HEK293T (cell line): ENCODE results near the gene NFXL1.

Source experiments
- BHLHE40 ChIP-seq: fragments of 450-650 bp; IDR thresholded peaks from 2 replicates; pipeline ENCODE4 v1.6.1; 2016; ENCODE audit warnings: mild to moderate bottlenecking, moderate library complexity, borderline replicate concordance
- CTBP1 ChIP-seq: fragments of 450-650 bp; IDR thresholded peaks from 2 replicates; pipeline ENCODE4 v1.6.1; 2016; ENCODE audit warnings: borderline replicate concordance
- ELF4 ChIP-seq: fragments of 450-650 bp; IDR thresholded peaks from 2 replicates; pipeline ENCODE4 v1.6.1; 2017; ENCODE audit warnings: antibody characterized with exemption
- FOXA1 ChIP-seq: fragments of 450-650 bp; IDR thresholded peaks from 2 replicates; pipeline ENCODE4 v1.6.1; 2016; ENCODE audit warnings: mild to moderate bottlenecking
- FOXK2 ChIP-seq: fragments of 450-650 bp; IDR thresholded peaks from 2 replicates; pipeline ENCODE4 v1.6.1; 2016; ENCODE audit warnings: mild to moderate bottlenecking
- FOXM1 ChIP-seq: fragments of 450-650 bp; IDR thresholded peaks from 2 replicates; pipeline ENCODE4 v1.6.1; 2017; ENCODE audit warnings: mild to moderate bottlenecking, borderline replicate concordance
- HDGF ChIP-seq: fragments of 450-650 bp; IDR thresholded peaks from 2 replicates; pipeline ENCODE4 v1.6.1; 2017; ENCODE audit warnings: antibody characterized with exemption, borderline replicate concordance
- LEF1 ChIP-seq: fragments of 450-650 bp; IDR thresholded peaks from 2 replicates; pipeline ENCODE4 v1.6.1; 2017; ENCODE audit warnings: mild to moderate bottlenecking, borderline replicate concordance
- NFRKB ChIP-seq: fragments of 450-650 bp; IDR thresholded peaks from 2 replicates; pipeline ENCODE4 v1.6.1; 2016; ENCODE audit warnings: mild to moderate bottlenecking, moderate library complexity
- SP1 ChIP-seq: fragments of 450-650 bp; IDR thresholded peaks from 2 replicates; pipeline ENCODE4 v1.6.1; 2017
- SUZ12 ChIP-seq: fragments of 450-650 bp; IDR thresholded peaks from 2 replicates; pipeline ENCODE4 v1.6.1; 2016; ENCODE audit warnings: mild to moderate bottlenecking
- TARDBP ChIP-seq: fragments of 450-650 bp; IDR thresholded peaks from 2 replicates; pipeline ENCODE4 v1.6.1; 2016
- ZNF384 ChIP-seq: fragments of 450-650 bp; IDR thresholded peaks from 2 replicates; pipeline ENCODE4 v1.6.1; 2016

DNA sequence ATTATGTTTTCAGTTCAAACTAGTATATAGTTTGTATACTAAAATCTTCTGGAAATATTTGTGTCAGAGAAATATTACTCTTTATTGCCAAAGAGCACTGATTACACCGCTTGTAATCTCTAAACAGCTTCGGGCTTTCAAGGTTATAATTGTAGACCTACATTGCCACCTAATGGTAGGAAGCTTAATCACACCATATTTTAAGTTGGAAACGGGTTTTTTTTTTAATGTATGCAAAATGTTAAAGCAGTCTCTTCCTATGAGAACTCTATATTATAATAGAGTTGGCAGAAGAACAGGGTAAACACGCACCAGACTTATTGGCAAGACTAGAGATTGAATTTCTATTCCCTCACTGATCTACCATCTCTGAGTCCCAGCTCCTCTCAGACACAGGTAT lies 19.5 kb upstream of the NFXL1 start:
- TF ChIP-seq LEF1 (no peak), TARDBP (no peak), SP1 (no peak), FOXK2 (no peak), ELF4 (no peak), ZNF384 (no peak), FOXM1 (no peak), FOXA1 (no peak), NFRKB (no peak), CTBP1 (no peak), BHLHE40 (no peak), HDGF (no peak), SUZ12 (no peak)
